WTC11 (cell line): ENCODE data around the gene SGCD. TPM values are rescaled to one million over a fixed set of nuclear protein-coding genes. Genes with fewer than 3 reads are reported as not detected.

Experiments
- ATAC-seq: fragments of 200-7000 bp; cut with Tn5 transposase; 2 replicates; pipeline ENCODE4 v1.10.0; 2021; ENCODE audit warnings: mild to moderate bottlenecking, moderate library complexity
- CTCF ChIA-PET: fragments of 300-600 bp; sonication (Branson Sonifier 250); formaldehyde crosslinking; loops from one replicate; lab custom pipeline; 2021; ENCODE audit warnings: antibody characterized with exemption; lab: Charles Lee
- POLR2A ChIA-PET: fragments of 350-600 bp; sonication (Branson Sonifier 250); formaldehyde crosslinking; loops from one replicate; lab custom pipeline; 2021; ENCODE audit warnings: antibody characterized with exemption; lab: Charles Lee
- DNase-seq: peaks from one replicate; pipeline ENCODE4 v3.0.0; 2021; ENCODE audit warnings: low spot score
- H3K27ac Mint-ChIP-seq: 2 replicates; pipeline ENCODE4 v1.8.0; 2021; ENCODE audit warnings: mixed read lengths
- H3K27me3 Mint-ChIP-seq: 2 replicates; pipeline ENCODE4 v1.8.0; 2021; ENCODE audit warnings: low read depth, mild to moderate bottlenecking, moderate library complexity, mixed read lengths
- H3K36me3 Mint-ChIP-seq: 2 replicates; pipeline ENCODE4 v1.8.0; 2021; ENCODE audit warnings: mixed read lengths
- H3K4me1 Mint-ChIP-seq: 2 replicates; pipeline ENCODE4 v1.8.0; 2022; ENCODE audit warnings: mixed read lengths
- H3K4me3 Mint-ChIP-seq: 2 replicates; pipeline ENCODE4 v1.8.0; 2021; ENCODE audit warnings: mild to moderate bottlenecking, moderate library complexity, mixed read lengths
- H3K9me3 Mint-ChIP-seq: 2 replicates; pipeline ENCODE4 v1.8.0; 2021; ENCODE audit warnings: mixed read lengths
- HMGA2 ChIP-seq: fragments of 250-450 bp; sonication (Bioruptor Pico); IDR thresholded peaks from 2 replicates; pipeline ENCODE4 v1.4.0; 2021; ENCODE audit warnings: mild to moderate bottlenecking, moderate library complexity
- IRF2 ChIP-seq: sonication (generic); formaldehyde crosslinking; IDR thresholded peaks from 2 replicates; pipeline ENCODE4 v1.8.0; 2022; ENCODE audit warnings: low read depth, missing genetic modification reagents, borderline replicate concordance
- JUN ChIP-seq: sonication (generic); formaldehyde crosslinking; IDR thresholded peaks from 2 replicates; pipeline ENCODE4 v1.8.0; 2023; ENCODE audit warnings: mild to moderate bottlenecking, missing genetic modification reagents
- NFYB ChIP-seq: sonication (generic); formaldehyde crosslinking; conservative IDR thresholded peaks from 2 replicates; pipeline ENCODE4 v1.8.0; 2022; ENCODE audit warnings: low read depth, missing genetic modification reagents
- RELA ChIP-seq: sonication (generic); formaldehyde crosslinking; IDR thresholded peaks from 2 replicates; pipeline ENCODE4 v1.8.1; 2022; ENCODE audit warnings: missing genetic modification reagents, mild to moderate bottlenecking, borderline replicate concordance
- RORB ChIP-seq: fragments of 250-450 bp; sonication (Bioruptor Pico); IDR thresholded peaks from 2 replicates; pipeline ENCODE4 v1.9.0; 2021; ENCODE audit warnings: mild to moderate bottlenecking
- SMAD3 ChIP-seq: sonication (generic); formaldehyde crosslinking; IDR thresholded peaks from 2 replicates; pipeline ENCODE4 v1.8.0; 2022; ENCODE audit warnings: missing genetic modification reagents, mild to moderate bottlenecking, borderline replicate concordance
- ZBTB21 ChIP-seq: sonication (generic); formaldehyde crosslinking; IDR thresholded peaks from 2 replicates; pipeline ENCODE4 v1.8.1; 2023; ENCODE audit warnings: mild to moderate bottlenecking, missing genetic modification reagents, borderline replicate concordance
- ZNF232 ChIP-seq: sonication (generic); formaldehyde crosslinking; IDR thresholded peaks from 2 replicates; pipeline ENCODE4 v1.8.0; 2022; ENCODE audit warnings: mild to moderate bottlenecking, missing genetic modification reagents
- ZNF396 ChIP-seq: fragments of 250-450 bp; sonication (Bioruptor Pico); IDR thresholded peaks from 2 replicates; pipeline ENCODE4 v1.8.0; 2021; ENCODE audit warnings: mild to moderate bottlenecking, moderate library complexity, borderline replicate concordance
- total RNA-seq: library from RNA; stranded (reverse); gene quantifications from 3 replicates; pipeline ENCODE4 v1.2.3, GENCODE V29; 2021
- TF ChIP-seq, protein P1 (sequence below): fragments of 200-600 bp; IDR thresholded peaks from 2 replicates; pipeline ENCODE4 v1.8.0; 2022; ENCODE audit warnings: antibody characterized with exemption
- TF ChIP-seq, protein P2 (sequence below): sonication (generic); formaldehyde crosslinking; IDR thresholded peaks from 2 replicates; pipeline ENCODE4 v1.8.0; 2023; ENCODE audit warnings: missing genetic modification reagents, mild to moderate bottlenecking, borderline replicate concordance
- TF ChIP-seq, protein P3 (sequence below): sonication (generic); formaldehyde crosslinking; IDR thresholded peaks from 2 replicates; pipeline ENCODE4 v1.8.1; 2022; ENCODE audit warnings: mild to moderate bottlenecking, missing genetic modification reagents, moderate library complexity, borderline replicate concordance

Gene SGCD
- total RNA-seq, 1 experiment from 2014 or later = 0.33 TPM

DNA sequence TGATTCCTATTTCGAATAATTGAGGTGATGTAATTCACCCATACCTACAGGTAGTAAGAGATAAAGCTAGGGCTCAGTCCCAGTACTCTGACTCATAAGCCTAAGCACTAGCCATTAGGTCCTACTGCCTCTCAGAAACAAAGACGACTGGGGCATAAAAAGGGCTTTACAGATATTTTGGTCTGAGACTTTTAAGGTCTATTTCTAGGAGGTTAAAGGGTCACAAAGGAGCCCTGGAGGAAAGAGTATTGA is 69.8 kb downstream of the SGCD start:
- Mint-ChIP-seq H3K27me3 (no peaks in the 10 kb centered on the region), H3K9me3 (no peaks in the 10 kb centered on the region), H3K4me1 (0 out of 2 replicates have a peak, but pooled peaks cover 3% of the 10 kb centered on the region), H3K27ac (no peak overlapping the region), H3K36me3 (no peaks in the 10 kb centered on the region), H3K4me3 (no peak overlapping the region)
- no peak for ATAC-seq
- no peak for DNase-seq
- POLR2A ChIA-PET = no interaction called here
- CTCF ChIA-PET = no interaction called here
- TF ChIP-seq RORB (CRISPR knock-in tag) (no peak), ZNF232 (CRISPR knock-in tag) (no peak)
- TF ChIP-seq, protein P1, sequence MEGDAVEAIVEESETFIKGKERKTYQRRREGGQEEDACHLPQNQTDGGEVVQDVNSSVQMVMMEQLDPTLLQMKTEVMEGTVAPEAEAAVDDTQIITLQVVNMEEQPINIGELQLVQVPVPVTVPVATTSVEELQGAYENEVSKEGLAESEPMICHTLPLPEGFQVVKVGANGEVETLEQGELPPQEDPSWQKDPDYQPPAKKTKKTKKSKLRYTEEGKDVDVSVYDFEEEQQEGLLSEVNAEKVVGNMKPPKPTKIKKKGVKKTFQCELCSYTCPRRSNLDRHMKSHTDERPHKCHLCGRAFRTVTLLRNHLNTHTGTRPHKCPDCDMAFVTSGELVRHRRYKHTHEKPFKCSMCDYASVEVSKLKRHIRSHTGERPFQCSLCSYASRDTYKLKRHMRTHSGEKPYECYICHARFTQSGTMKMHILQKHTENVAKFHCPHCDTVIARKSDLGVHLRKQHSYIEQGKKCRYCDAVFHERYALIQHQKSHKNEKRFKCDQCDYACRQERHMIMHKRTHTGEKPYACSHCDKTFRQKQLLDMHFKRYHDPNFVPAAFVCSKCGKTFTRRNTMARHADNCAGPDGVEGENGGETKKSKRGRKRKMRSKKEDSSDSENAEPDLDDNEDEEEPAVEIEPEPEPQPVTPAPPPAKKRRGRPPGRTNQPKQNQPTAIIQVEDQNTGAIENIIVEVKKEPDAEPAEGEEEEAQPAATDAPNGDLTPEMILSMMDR = no peak

DNA sequence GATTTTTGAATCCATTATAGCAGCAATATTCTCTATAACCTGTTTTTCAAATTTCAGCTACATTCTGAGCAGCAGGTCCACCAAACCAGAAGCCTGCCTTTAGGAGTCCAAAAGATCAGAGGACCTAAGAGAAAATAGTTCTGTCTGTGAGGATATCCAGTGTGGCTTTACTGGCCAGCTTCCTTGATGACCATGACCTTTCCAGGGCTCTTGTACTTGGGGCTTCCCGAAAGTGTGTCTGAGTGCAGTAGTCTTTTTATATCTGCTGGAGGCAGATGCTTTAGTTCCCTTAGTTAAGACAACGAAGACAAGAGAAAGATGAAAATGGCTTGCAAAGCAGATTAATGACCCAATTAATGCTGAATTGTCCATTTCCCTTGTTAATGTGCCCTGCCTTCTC is 72.4 kb downstream of the SGCD start:
- Mint-ChIP-seq H3K9me3 (no peaks in the 10 kb centered on the region), H3K36me3 (no peaks in the 10 kb centered on the region), H3K27me3 (no peaks in the 10 kb centered on the region), H3K27ac (no peak overlapping the region), H3K4me1 (peaks cover 15% of the 10 kb centered on the region), H3K4me3 (no peak overlapping the region)
- ChIA-PET POLR2A (no interaction called here), CTCF (no interaction called here)
- DNase-seq = no peak
- ATAC-seq = no peak
- TF ChIP-seq ZNF396 (CRISPR knock-in tag) = no peak
- TF ChIP-seq RELA (CRISPR knock-in tag) = no peak
- no peak for TF ChIP-seq HMGA2 (CRISPR knock-in tag)
- no peak for TF ChIP-seq NFYB (CRISPR knock-in tag)
- TF ChIP-seq, protein P2, sequence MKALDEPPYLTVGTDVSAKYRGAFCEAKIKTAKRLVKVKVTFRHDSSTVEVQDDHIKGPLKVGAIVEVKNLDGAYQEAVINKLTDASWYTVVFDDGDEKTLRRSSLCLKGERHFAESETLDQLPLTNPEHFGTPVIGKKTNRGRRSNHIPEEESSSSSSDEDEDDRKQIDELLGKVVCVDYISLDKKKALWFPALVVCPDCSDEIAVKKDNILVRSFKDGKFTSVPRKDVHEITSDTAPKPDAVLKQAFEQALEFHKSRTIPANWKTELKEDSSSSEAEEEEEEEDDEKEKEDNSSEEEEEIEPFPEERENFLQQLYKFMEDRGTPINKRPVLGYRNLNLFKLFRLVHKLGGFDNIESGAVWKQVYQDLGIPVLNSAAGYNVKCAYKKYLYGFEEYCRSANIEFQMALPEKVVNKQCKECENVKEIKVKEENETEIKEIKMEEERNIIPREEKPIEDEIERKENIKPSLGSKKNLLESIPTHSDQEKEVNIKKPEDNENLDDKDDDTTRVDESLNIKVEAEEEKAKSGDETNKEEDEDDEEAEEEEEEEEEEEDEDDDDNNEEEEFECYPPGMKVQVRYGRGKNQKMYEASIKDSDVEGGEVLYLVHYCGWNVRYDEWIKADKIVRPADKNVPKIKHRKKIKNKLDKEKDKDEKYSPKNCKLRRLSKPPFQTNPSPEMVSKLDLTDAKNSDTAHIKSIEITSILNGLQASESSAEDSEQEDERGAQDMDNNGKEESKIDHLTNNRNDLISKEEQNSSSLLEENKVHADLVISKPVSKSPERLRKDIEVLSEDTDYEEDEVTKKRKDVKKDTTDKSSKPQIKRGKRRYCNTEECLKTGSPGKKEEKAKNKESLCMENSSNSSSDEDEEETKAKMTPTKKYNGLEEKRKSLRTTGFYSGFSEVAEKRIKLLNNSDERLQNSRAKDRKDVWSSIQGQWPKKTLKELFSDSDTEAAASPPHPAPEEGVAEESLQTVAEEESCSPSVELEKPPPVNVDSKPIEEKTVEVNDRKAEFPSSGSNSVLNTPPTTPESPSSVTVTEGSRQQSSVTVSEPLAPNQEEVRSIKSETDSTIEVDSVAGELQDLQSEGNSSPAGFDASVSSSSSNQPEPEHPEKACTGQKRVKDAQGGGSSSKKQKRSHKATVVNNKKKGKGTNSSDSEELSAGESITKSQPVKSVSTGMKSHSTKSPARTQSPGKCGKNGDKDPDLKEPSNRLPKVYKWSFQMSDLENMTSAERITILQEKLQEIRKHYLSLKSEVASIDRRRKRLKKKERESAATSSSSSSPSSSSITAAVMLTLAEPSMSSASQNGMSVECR (CRISPR knock-in tag) = no peak
- TF ChIP-seq, protein P3, sequence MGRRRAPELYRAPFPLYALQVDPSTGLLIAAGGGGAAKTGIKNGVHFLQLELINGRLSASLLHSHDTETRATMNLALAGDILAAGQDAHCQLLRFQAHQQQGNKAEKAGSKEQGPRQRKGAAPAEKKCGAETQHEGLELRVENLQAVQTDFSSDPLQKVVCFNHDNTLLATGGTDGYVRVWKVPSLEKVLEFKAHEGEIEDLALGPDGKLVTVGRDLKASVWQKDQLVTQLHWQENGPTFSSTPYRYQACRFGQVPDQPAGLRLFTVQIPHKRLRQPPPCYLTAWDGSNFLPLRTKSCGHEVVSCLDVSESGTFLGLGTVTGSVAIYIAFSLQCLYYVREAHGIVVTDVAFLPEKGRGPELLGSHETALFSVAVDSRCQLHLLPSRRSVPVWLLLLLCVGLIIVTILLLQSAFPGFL = no peak
- TF ChIP-seq JUN (CRISPR knock-in tag) = no peak

DNA sequence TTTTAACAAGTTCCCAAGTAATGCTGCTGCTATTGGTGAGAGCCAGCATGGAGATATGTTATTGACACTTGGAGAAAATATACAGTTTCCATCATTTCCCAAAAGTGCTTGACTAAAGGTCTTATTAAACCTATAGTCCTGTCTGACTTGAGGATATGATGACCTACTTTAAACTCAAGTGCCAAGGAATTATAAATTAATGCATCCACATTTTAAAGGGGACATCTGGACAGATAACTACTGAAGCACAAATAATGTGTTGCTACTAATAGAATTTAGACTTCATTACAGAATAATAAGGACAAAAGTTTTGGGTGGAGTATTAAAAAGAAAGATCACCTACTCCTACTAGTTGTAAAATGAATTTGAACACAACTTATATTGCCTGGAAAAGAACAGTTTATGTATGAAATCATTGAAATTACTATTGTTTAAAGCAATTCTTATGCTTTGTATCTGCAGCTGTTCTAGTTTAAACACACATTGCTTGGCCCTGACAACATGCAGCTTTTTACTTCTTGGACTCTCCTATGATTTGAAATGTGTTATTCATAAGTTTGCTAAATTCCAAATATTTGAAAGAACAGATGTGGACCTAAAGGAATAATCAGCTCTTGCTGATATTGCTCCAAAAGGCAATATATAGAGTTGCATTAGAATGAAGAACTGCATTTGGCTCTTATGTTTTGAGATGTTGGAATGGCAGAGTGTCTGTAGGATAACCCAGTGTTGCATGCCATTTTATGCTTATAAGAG is 73.4 kb downstream of the SGCD start:
- POLR2A ChIA-PET = no interaction called here
- Mint-ChIP-seq H3K4me1 (peaks cover 15% of the 10 kb centered on the region), H3K9me3 (no peaks in the 10 kb centered on the region), H3K27ac (no peak overlapping the region), H3K36me3 (no peaks in the 10 kb centered on the region), H3K27me3 (no peaks in the 10 kb centered on the region), H3K4me3 (no peak overlapping the region)
- no peak for TF ChIP-seq SMAD3 (CRISPR knock-in tag)
- TF ChIP-seq IRF2 (CRISPR knock-in tag) = no peak
- no peak for TF ChIP-seq ZBTB21 (CRISPR knock-in tag)
- DNase-seq = no peak
- CTCF ChIA-PET = no interaction called here
- ATAC-seq = no peak
